Loucy (cell line): ENCODE results near the gene GSS.

ENCODE experiments used
- EZH2phosphoT487 ChIP-seq: fragments of 200-600 bp; IDR thresholded peaks from 2 replicates; pipeline ENCODE4 v1.6.1; 2018; ENCODE audit warnings: antibody characterized with exemption, mild to moderate bottlenecking, moderate library complexity, borderline replicate concordance
- TF ChIP-seq, protein P1 (sequence below): fragments of 200-600 bp; sonication (generic); conservative IDR thresholded peaks from 2 replicates; pipeline ENCODE4 v1.5.1; 2014; ENCODE audit warnings: mild to moderate bottlenecking, antibody characterized with exemption, low read length

DNA sequence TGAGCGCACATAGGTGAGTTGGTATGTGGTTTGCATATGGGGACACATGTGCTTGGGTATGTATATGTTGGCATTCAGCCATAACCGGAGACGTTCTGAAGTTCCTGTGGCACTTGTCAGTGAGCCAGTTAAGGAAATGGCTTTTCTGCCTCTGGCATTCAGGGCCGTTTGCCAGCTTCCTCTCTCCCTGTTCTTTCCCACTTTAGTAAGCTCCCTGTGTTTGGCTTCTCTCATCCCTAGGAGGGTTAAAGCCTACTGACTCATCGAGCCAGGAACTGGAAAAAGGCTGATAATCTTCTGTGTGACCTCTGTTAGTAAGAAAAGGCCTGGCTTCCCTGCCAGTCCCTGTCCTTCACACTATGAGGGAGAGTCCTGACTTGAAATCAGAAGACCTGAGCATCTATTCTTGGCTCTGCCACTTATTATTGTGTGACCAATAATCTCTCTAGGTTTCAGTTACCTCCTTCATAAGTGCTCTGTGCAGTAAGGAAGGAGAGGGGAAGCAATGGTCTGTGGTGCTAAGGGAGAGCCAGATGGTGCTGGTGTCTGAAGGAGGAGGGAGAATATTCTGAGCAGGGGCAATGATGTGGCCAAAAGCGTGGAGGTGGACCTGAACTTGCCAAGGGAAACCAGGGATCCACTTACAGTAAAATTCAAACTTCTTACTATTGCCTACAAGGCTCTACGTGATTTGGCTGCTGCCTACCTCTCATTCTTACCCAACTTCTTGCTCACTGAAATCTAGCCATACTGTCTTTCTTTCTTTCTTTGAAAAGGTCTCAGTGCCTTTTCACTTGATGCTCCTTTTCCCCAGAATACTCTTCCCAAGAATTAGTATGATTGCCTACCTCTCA lies 47.8 kb downstream of the GSS start:
- TF ChIP-seq, protein P1, sequence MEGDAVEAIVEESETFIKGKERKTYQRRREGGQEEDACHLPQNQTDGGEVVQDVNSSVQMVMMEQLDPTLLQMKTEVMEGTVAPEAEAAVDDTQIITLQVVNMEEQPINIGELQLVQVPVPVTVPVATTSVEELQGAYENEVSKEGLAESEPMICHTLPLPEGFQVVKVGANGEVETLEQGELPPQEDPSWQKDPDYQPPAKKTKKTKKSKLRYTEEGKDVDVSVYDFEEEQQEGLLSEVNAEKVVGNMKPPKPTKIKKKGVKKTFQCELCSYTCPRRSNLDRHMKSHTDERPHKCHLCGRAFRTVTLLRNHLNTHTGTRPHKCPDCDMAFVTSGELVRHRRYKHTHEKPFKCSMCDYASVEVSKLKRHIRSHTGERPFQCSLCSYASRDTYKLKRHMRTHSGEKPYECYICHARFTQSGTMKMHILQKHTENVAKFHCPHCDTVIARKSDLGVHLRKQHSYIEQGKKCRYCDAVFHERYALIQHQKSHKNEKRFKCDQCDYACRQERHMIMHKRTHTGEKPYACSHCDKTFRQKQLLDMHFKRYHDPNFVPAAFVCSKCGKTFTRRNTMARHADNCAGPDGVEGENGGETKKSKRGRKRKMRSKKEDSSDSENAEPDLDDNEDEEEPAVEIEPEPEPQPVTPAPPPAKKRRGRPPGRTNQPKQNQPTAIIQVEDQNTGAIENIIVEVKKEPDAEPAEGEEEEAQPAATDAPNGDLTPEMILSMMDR = no peak
- no peak for TF ChIP-seq EZH2phosphoT487
